GM12878 (cell line): Measurements from ENCODE around the gene CNNM1. TPM values are rescaled to one million over a fixed set of nuclear protein-coding genes. Genes with fewer than 3 reads are reported as not detected.

ENCODE experiments used
- ATAC-seq: fragments of 200-7000 bp; cut with Tn5 transposase; 3 replicates; pipeline ENCODE4 v1.9.1; 2020; ENCODE audit warnings: mild to moderate bottlenecking, moderate library complexity
- BruUV-seq: library from RNA; stranded (reverse); fragments of 400-500 nt; replicated peaks from 2 replicates; lab custom pipeline; 2021; lab: Mats Ljungman, UMichigan
- CTCF ChIA-PET: fragments of 300-600 bp; sonication (Branson Sonifier 250); formaldehyde crosslinking; extraction: SDS; loops from one replicate; lab custom pipeline; 2021; ENCODE audit warnings: inconsistent platforms; lab: Yijun Ruan, JAX
- POLR2A ChIA-PET: fragments of 350-600 bp; formaldehyde crosslinking; extraction: SDS; loops from one replicate; lab custom pipeline; 2021; ENCODE audit warnings: inconsistent platforms; lab: Charles Lee
- RAD21 ChIA-PET: fragments of 300-600 bp; sonication (Branson Sonifier 250); formaldehyde crosslinking; loops from one replicate; lab custom pipeline; 2023; ENCODE audit warnings: antibody characterized with exemption; ENCODE audit not compliant: unreplicated experiment; lab: Charles Lee
- SMC1A ChIA-PET: fragments of 300-600 bp; sonication (Branson Sonifier 250); formaldehyde crosslinking; loops from one replicate; lab custom pipeline; 2023; ENCODE audit not compliant: unreplicated experiment, uncharacterized antibody; lab: Charles Lee
- DNase-seq: peaks from one replicate; pipeline ENCODE4 v3.0.0-alpha.2; 2011; ENCODE audit warnings: low read depth, low spot score
- FAIRE-seq: peaks from 3 replicates; lab custom pipeline; 2011; peaks lifted over from hg19 to GRCh38; lab: Jason Lieb, UNC
- H2AFZ ChIP-seq: 2 replicates; pipeline ENCODE4 v1.6.0; 2011; ENCODE audit warnings: low read depth, low read length, control low read depth; ENCODE audit not compliant: control insufficient read depth
- H3K27ac ChIP-seq: 2 replicates; pipeline ENCODE4 v1.5.1; 2011; ENCODE audit warnings: control low read depth; ENCODE audit not compliant: control insufficient read depth, insufficient read depth
- H3K27me3 ChIP-seq, 2 experiments: replicated peaks in 1 of 2; 2 replicates each; pipeline versions ENCODE4 v1.6.0 to v1.6.1; 2011; ENCODE audit warnings: low read length in 1 of 2; ENCODE audit not compliant: control insufficient read depth in 2 of 2, insufficient read depth in 2 of 2
- H3K36me3 ChIP-seq, 2 experiments: 2 replicates each; pipeline ENCODE4 v1.5.1; 2011; ENCODE audit warnings: low read length in 1 of 2; ENCODE audit not compliant: control insufficient read depth in 2 of 2, insufficient read depth in 2 of 2
- H3K4me1 ChIP-seq: 2 replicates; pipeline ENCODE4 v1.6.1; 2011; ENCODE audit warnings: mild to moderate bottlenecking, low read length, moderate library complexity, mixed read lengths; ENCODE audit not compliant: control insufficient read depth, insufficient read depth
- H3K4me2 ChIP-seq: 2 replicates; pipeline ENCODE4 v1.6.0; 2011; ENCODE audit warnings: control low read depth; ENCODE audit not compliant: control insufficient read depth, insufficient read depth
- H3K4me3 ChIP-seq: fragments of 200-600 bp; sonication (generic); 2 replicates; pipeline ENCODE4 v1.5.1; 2016
- H3K79me2 ChIP-seq: 2 replicates; pipeline ENCODE4 v1.6.0; 2011; ENCODE audit warnings: low read length; ENCODE audit not compliant: control insufficient read depth, insufficient read depth
- H3K9ac ChIP-seq: 2 replicates; pipeline ENCODE4 v1.8.0; 2011; ENCODE audit warnings: low read length, control low read depth, mixed read lengths; ENCODE audit not compliant: control insufficient read depth, insufficient read depth
- H3K9me3 ChIP-seq: replicated peaks from 3 replicates; pipeline ENCODE4 v1.5.1; 2011; ENCODE audit warnings: mild to moderate bottlenecking, low read length; ENCODE audit not compliant: control insufficient read depth, insufficient read depth
- H4K20me1 ChIP-seq: 2 replicates; pipeline ENCODE4 v1.6.0; 2011; ENCODE audit not compliant: control insufficient read depth, insufficient read depth
- EP300 ChIP-seq, 2 experiments: fragments of 150-350 bp in 1 of 2; IDR thresholded peaks; 2 replicates each; pipeline ENCODE4 v1.6.1; 2011 to 2012; ENCODE audit warnings: low read depth in 2 of 2, low read length in 2 of 2, borderline replicate concordance in 1 of 2, improper control_type of control experiment in 1 of 2, inconsistent platforms in 1 of 2; ENCODE audit not compliant: control insufficient read depth in 1 of 2
- MTA3 ChIP-seq: IDR thresholded peaks from 2 replicates; pipeline ENCODE4 v1.6.1; 2012; ENCODE audit warnings: low read length, inconsistent platforms, borderline replicate concordance
- NFIC ChIP-seq: IDR thresholded peaks from 2 replicates; pipeline ENCODE4 v1.6.1; 2012; ENCODE audit warnings: low read depth, mild to moderate bottlenecking, inconsistent platforms, low read length, moderate library complexity
- NFYA ChIP-seq: IDR thresholded peaks from 2 replicates; pipeline ENCODE4 v1.6.1; 2011; ENCODE audit warnings: low read depth, mild to moderate bottlenecking, low read length, improper control_type of control experiment, borderline replicate concordance
- NFYB ChIP-seq: IDR thresholded peaks from 2 replicates; pipeline ENCODE4 v1.6.1; 2011; ENCODE audit warnings: low read depth, mild to moderate bottlenecking, low read length, improper control_type of control experiment, moderate library complexity; ENCODE audit not compliant: insufficient read depth
- PBX3 ChIP-seq: IDR thresholded peaks from 2 replicates; pipeline ENCODE4 v1.6.1; 2011; ENCODE audit warnings: mild to moderate bottlenecking, low read depth, low read length, moderate library complexity; ENCODE audit not compliant: insufficient replicate concordance
- PKNOX1 ChIP-seq: fragments of 450-650 bp; IDR thresholded peaks from 2 replicates; pipeline ENCODE4 v1.6.1; 2016; ENCODE audit warnings: mild to moderate bottlenecking
- ZBTB40 ChIP-seq: fragments of 450-650 bp; IDR thresholded peaks from 2 replicates; pipeline ENCODE4 v1.6.1; 2016; ENCODE audit warnings: mild to moderate bottlenecking, moderate library complexity, borderline replicate concordance
- ZNF217 ChIP-seq: fragments of 450-650 bp; IDR thresholded peaks from 2 replicates; pipeline ENCODE4 v1.6.1; 2017; ENCODE audit warnings: antibody characterized with exemption, mild to moderate bottlenecking
- WGBS: methylation state at CpG from one replicate; pipeline ENCODE4 v1.1.6; 2016; ENCODE audit warnings: low lambda C conversion rate; ENCODE audit not compliant: insufficient replicate concordance, insufficient coverage; ENCODE audit errors: missing lambda C conversion rate; 5-methylcytosine and 5-hydroxymethylcytosine counted together
- in situ Hi-C: fragments of 300-500 bp; cut with MboI; formaldehyde crosslinking; loops from 9 replicates; pipeline ENCODE4 v1.14.3; 2018; ENCODE audit warnings: mixed read lengths
- intact Hi-C: fragments of 100-400 bp; cut with micrococcal nuclease; formaldehyde crosslinking; loops from one replicate; pipeline ENCODE4 v1.14.2; 2022; ENCODE audit not compliant: unreplicated experiment
- polyA plus RNA-seq, 11 experiments: library from polyadenylated mRNA; depleted of rRNA in 4 of 11; unstranded in 6 of 11; stranded (reverse) in 5 of 11; fragments of >200 nt; fragmentation: Nextera tagmentation in 4 of 11; fragmentation: Illumina TruSeq in 1 of 11; extraction: Ambion mirVana in 4 of 11; extraction: Trizol in 1 of 11; gene quantifications; 1 replicate in 1 of 11; 2 replicates in 10 of 11; pipeline versions ENCODE4 v1.2.1 to v1.2.3, GENCODE V29; 2011 to 2016; ENCODE audit warnings: inconsistent platforms in 2 of 11, missing spikeins in 2 of 11, low read depth in 1 of 11
- total RNA-seq, 4 experiments: library from RNA; depleted of rRNA in 3 of 4; stranded (reverse); fragments of >200 nt in 3 of 4; fragmentation: Illumina TruSeq in 1 of 4; extraction: Trizol in 1 of 4; gene quantifications; 2 replicates each; pipeline versions ENCODE4 v1.2.1 to v1.2.3, GENCODE V29; 2013 to 2021

CNNM1 gene
- total and polyA plus RNA-seq, 10 of the 15 experiments (the other 5 are each of a cell fraction or from before 2014, with no cell fraction given), result 0.01 TPM; not detected in 9

GRCh38 chr10:99340650-99341049, 11.5 kb downstream of the CNNM1 start (continued):
- TF ChIP-seq NFYB (no peak), ZBTB40 (no peak), EP300 (IDR thresholded peaks at IDR 0.05; ENCODE audit: borderline replicate concordance in 1 of 2, control insufficient read depth in 1 of 2, low read depth in 2 of 2, low read length in 2 of 2) (no peak), ZNF217 (no peak)

GRCh38 chr10:99341248-99341647, 12.1 kb downstream of the CNNM1 start:
- ChIA-PET SMC1A (no interaction called here), CTCF (no interaction called here), RAD21 (no interaction called here), POLR2A (no interaction called here)
- no peak overlapping the region for H3K9ac ChIP-seq
- H3K4me1 ChIP-seq, result no peaks in the 10 kb centered on the region
- no peak for TF ChIP-seq PBX3
- no peak for TF ChIP-seq PKNOX1
- TF ChIP-seq MTA3, result no peak
- no peak for TF ChIP-seq NFYA
- TF ChIP-seq NFIC, result no peak
- ATAC-seq (no peak), DNase-seq (no peak), FAIRE-seq (no peak)
- no peaks in the 10 kb centered on the region for H3K9me3 ChIP-seq
- H3K4me3 ChIP-seq, result no peak overlapping the region
- no peaks in the 10 kb centered on the region; a peak in 1 of 4 replicates for H3K27me3 ChIP-seq
- no peak overlapping the region for H2AFZ ChIP-seq
- H4K20me1 ChIP-seq, result no peaks in the 10 kb centered on the region
- in situ Hi-C loops (no loop called here), intact Hi-C loops (no loop called here)
- WGBS, result 26% methylated on average over 3 of the region's 3 CpGs
- BruUV-seq, result no TSS peak
- no peaks in the 10 kb centered on the region for H3K36me3 ChIP-seq
- no peaks in the 10 kb centered on the region for H3K79me2 ChIP-seq
- no peak overlapping the region for H3K4me2 ChIP-seq
- no peak overlapping the region for H3K27ac ChIP-seq
